IMR-90 (cell line): ENCODE data around the gene ENOX1. TPM values are rescaled to one million over a fixed set of nuclear protein-coding genes. Genes with fewer than 3 reads are reported as not detected.

Source experiments
- ATAC-seq: fragments of 200-7000 bp; cut with Tn5 transposase; 2 replicates; pipeline ENCODE4 v1.9.1; 2020; ENCODE audit warnings: low read depth, mild to moderate bottlenecking, moderate library complexity
- BruUV-seq: library from RNA; stranded (reverse); fragments of 400-500 nt; replicated peaks from 2 replicates; lab custom pipeline; 2021; lab: Mats Ljungman, UMichigan
- CTCF ChIA-PET: fragments of 300-600 bp; formaldehyde crosslinking; extraction: SDS; loops from one replicate; lab custom pipeline; 2021; ENCODE audit warnings: antibody characterized with exemption; lab: Yijun Ruan, JAX
- POLR2A ChIA-PET: fragments of 300-600 bp; sonication (Branson Sonifier 250); formaldehyde crosslinking; loops from one replicate; lab custom pipeline; 2022; ENCODE audit warnings: antibody characterized with exemption; ENCODE audit not compliant: unreplicated experiment; lab: Charles Lee
- DNase-seq: peaks from one replicate; pipeline ENCODE4 v3.0.0; 2013
- H2AFZ ChIP-seq: replicated peaks from 2 replicates; pipeline ENCODE3; 2013; ENCODE audit warnings: low read length, mild to moderate bottlenecking; ENCODE audit not compliant: poor library complexity
- H2AK5ac ChIP-seq: 2 replicates; pipeline ENCODE4 v1.6.1; 2013; ENCODE audit warnings: low read depth, low read length, inconsistent platforms
- H2AK9ac ChIP-seq: replicated peaks from 2 replicates; pipeline ENCODE3; 2013; ENCODE audit warnings: mild to moderate bottlenecking, low read depth, low read length, moderate library complexity; ENCODE audit not compliant: poor library complexity
- H2BK120ac ChIP-seq: 2 replicates; pipeline ENCODE4 v1.6.1; 2013; ENCODE audit warnings: low read depth, low read length, inconsistent platforms
- H2BK15ac ChIP-seq: 3 replicates; pipeline ENCODE4 v1.6.1; 2013; ENCODE audit warnings: low read depth, low read length, inconsistent platforms
- H2BK20ac ChIP-seq: 2 replicates; pipeline ENCODE4 v1.6.1; 2013; ENCODE audit warnings: low read depth, mild to moderate bottlenecking, inconsistent platforms, low read length, moderate library complexity
- H2BK5ac ChIP-seq: 2 replicates; pipeline ENCODE4 v1.6.1; 2013; ENCODE audit warnings: mild to moderate bottlenecking, low read depth, low read length, inconsistent platforms; ENCODE audit not compliant: poor library complexity, severe bottlenecking
- H3K14ac ChIP-seq: replicated peaks from 2 replicates; pipeline ENCODE4 v1.6.1; 2013; ENCODE audit warnings: low read depth, low read length, inconsistent platforms
- H3K18ac ChIP-seq: 2 replicates; pipeline ENCODE4 v1.6.1; 2013; ENCODE audit warnings: low read depth, low read length, control low read depth
- H3K23ac ChIP-seq: 2 replicates; pipeline ENCODE4 v1.6.1; 2013; ENCODE audit warnings: low read depth, low read length, inconsistent platforms
- H3K27ac ChIP-seq: 2 replicates; pipeline ENCODE4 v1.5.1; 2013; ENCODE audit warnings: mild to moderate bottlenecking, control low read depth, low read length; ENCODE audit not compliant: insufficient read depth
- H3K27me3 ChIP-seq: 2 replicates; pipeline ENCODE4 v1.6.1; 2013; ENCODE audit warnings: low read length; ENCODE audit not compliant: control insufficient read depth, insufficient read depth
- H3K36me3 ChIP-seq: 2 replicates; pipeline ENCODE4 v1.6.1; 2013; ENCODE audit warnings: low read length, mixed read lengths; ENCODE audit not compliant: control insufficient read depth, insufficient read depth
- H3K4ac ChIP-seq: 2 replicates; pipeline ENCODE4 v1.6.1; 2013; ENCODE audit warnings: low read depth, low read length, inconsistent platforms
- H3K4me1 ChIP-seq: 2 replicates; pipeline ENCODE4 v1.6.1; 2013; ENCODE audit warnings: low read length, mixed read lengths; ENCODE audit not compliant: control insufficient read depth, insufficient read depth
- H3K4me2 ChIP-seq: 2 replicates; pipeline ENCODE4 v1.6.1; 2013; ENCODE audit warnings: low read depth, mild to moderate bottlenecking, control low read depth, low read length, moderate library complexity
- H3K4me3 ChIP-seq: 2 replicates; pipeline ENCODE4 v1.5.1; 2013; ENCODE audit warnings: low read depth, mild to moderate bottlenecking, control low read depth, low read length, moderate library complexity; ENCODE audit not compliant: insufficient read depth
- H3K56ac ChIP-seq: 2 replicates; pipeline ENCODE4 v1.6.1; 2013; ENCODE audit warnings: low read length, inconsistent platforms; ENCODE audit not compliant: insufficient read depth; ENCODE audit errors: extremely low read depth
- H3K79me1 ChIP-seq, 2 experiments: 2 replicates each; pipeline ENCODE4 v1.6.1; 2013; ENCODE audit warnings: low read length in 2 of 2, inconsistent platforms in 1 of 2, low read depth in 1 of 2
- H3K9ac ChIP-seq: 2 replicates; pipeline ENCODE4 v1.6.1; 2013; ENCODE audit warnings: low read depth, low read length, control low read depth
- H3K9me1 ChIP-seq: 2 replicates; pipeline ENCODE4 v1.6.1; 2013; ENCODE audit warnings: low read length, inconsistent platforms; ENCODE audit not compliant: insufficient read depth
- H3K9me3 ChIP-seq: 2 replicates; pipeline ENCODE4 v1.6.1; 2013; ENCODE audit warnings: low read length; ENCODE audit not compliant: control insufficient read depth, insufficient read depth
- H4K20me1 ChIP-seq: 2 replicates; pipeline ENCODE4 v1.6.1; 2013; ENCODE audit warnings: low read length, inconsistent platforms; ENCODE audit not compliant: insufficient read depth
- H4K5ac ChIP-seq: 2 replicates; pipeline ENCODE4 v1.6.1; 2013; ENCODE audit warnings: mild to moderate bottlenecking, low read depth, low read length, control low read depth
- H4K8ac ChIP-seq, 2 experiments: 2 replicates each; pipeline ENCODE4 v1.6.1; 2013; ENCODE audit warnings: low read depth in 2 of 2, low read length in 2 of 2, control low read depth in 1 of 2, inconsistent platforms in 1 of 2
- H4K91ac ChIP-seq: 2 replicates; pipeline ENCODE4 v1.6.1; 2013; ENCODE audit warnings: low read depth, low read length, inconsistent platforms; ENCODE audit not compliant: insufficient read depth
- CHD1 ChIP-seq: IDR thresholded peaks from 2 replicates; pipeline ENCODE4 v1.6.1; 2012; ENCODE audit warnings: low read depth, low read length, improper control_type of control experiment
- CTCF ChIP-seq: conservative IDR thresholded peaks from 2 replicates; pipeline ENCODE4 v1.5.1; 2012; ENCODE audit warnings: mild to moderate bottlenecking, low read depth, low read length, improper control_type of control experiment
- MAFK ChIP-seq: IDR thresholded peaks from 2 replicates; pipeline ENCODE4 v1.6.1; 2012; ENCODE audit warnings: low read depth, low read length, improper control_type of control experiment
- RFX5 ChIP-seq: IDR thresholded peaks from 2 replicates; pipeline ENCODE4 v1.8.0; 2012; ENCODE audit warnings: low read depth, mild to moderate bottlenecking, low read length, moderate library complexity
- USF2 ChIP-seq: fragments of 150-350 bp; IDR thresholded peaks from 2 replicates; pipeline ENCODE4 v1.6.1; 2017; ENCODE audit warnings: mild to moderate bottlenecking, antibody characterized with exemption, low read length, low read depth
- WGBS, 2 experiments: methylation state at CpG; one replicate each; pipeline versions ENCODE4 v1.1.5 to v1.1.7; 2013; ENCODE audit warnings: missing lambda C conversion rate in 2 of 2; ENCODE audit not compliant: insufficient read length in 1 of 2; ENCODE audit errors: extremely low coverage in 2 of 2; 5-methylcytosine and 5-hydroxymethylcytosine counted together
- dilution Hi-C: fragments of 300-500 bp; cut with HindIII; formaldehyde crosslinking; loops from one replicate; pipeline ENCODE4 v1.14.3; 2018; ENCODE audit warnings: low sequenced_read_pairs; ENCODE audit not compliant: unreplicated experiment
- in situ Hi-C: fragments of 300-500 bp; cut with MboI; formaldehyde crosslinking; loops from 3 replicates; pipeline ENCODE4 v1.14.3; 2019; ENCODE audit warnings: low sequenced_read_pairs, inconsistent platforms, mixed read lengths
- intact Hi-C: fragments of 100-400 bp; cut with micrococcal nuclease; formaldehyde crosslinking; loops from 2 replicates; pipeline ENCODE4 v1.10.0; 2022
- polyA plus RNA-seq, 3 experiments: library from polyadenylated mRNA; depleted of rRNA; stranded (reverse); fragments of >200 nt; gene quantifications; 2 replicates each; pipeline ENCODE4 v1.2.3, GENCODE V29; 2012; ENCODE audit warnings: low replicate concordance in 1 of 3
- total RNA-seq: library from RNA; depleted of rRNA; stranded (reverse); fragments of >200 nt; gene quantifications from 2 replicates; pipeline ENCODE4 v1.2.3, GENCODE V29; 2012

The ENOX1 gene
- total and polyA plus RNA-seq, 2 of the 4 experiments (the other 2 are of a cell fraction), result 0.99 to 1.3 TPM

- Histone ChIP-seq H3K79me1 (no peaks in the 10 kb centered on the region), H3K36me3 (no peaks in the 10 kb centered on the region), H3K27ac (no peak overlapping the region), H3K18ac (no peak overlapping the region), H3K4me2 (no peak overlapping the region), H4K91ac (no peak overlapping the region), H3K23ac (no peak overlapping the region), H3K4me1 (0 out of 2 replicates have a peak, but pooled peaks cover 2% of the 10 kb centered on the region), H3K9me3 (no peaks in the 10 kb centered on the region), H2AK5ac (no peak overlapping the region), H3K9me1 (no peaks in the 10 kb centered on the region), H2BK20ac (no peak overlapping the region), H4K8ac (no peak overlapping the region), H3K4ac (no peak overlapping the region), H2AK9ac (no peak overlapping the region), H3K56ac (no peak overlapping the region), H2BK15ac (no peak overlapping the region), H3K9ac (no peak overlapping the region), H2BK120ac (no peak overlapping the region), H3K27me3 (peaks cover 1% of the 10 kb centered on the region; the same call in 1 of the 2 replicates), H2BK5ac (no peak overlapping the region), H4K20me1 (no peaks in the 10 kb centered on the region), H4K5ac (no peak overlapping the region), H2AFZ (no peak overlapping the region), H3K14ac (no peak overlapping the region), H3K4me3 (no peak overlapping the region)
- WGBS, 2 experiments, result no CpG with 5 or more reads among the region's 1 CpG
- intact Hi-C loops, result no loop called here
- no peak for DNase-seq
- dilution Hi-C loops, result no loop called here
- no peak for ATAC-seq
- ChIA-PET POLR2A (no interaction called here), CTCF (no interaction called here)
- no TSS peak for BruUV-seq
- in situ Hi-C loops, result no loop called here
- TF ChIP-seq MAFK (no peak), RFX5 (no peak), USF2 (no peak), CHD1 (no peak), CTCF (no peak)
Observed at GRCh38 chr13:43653395-43653794, 133.4 kb downstream of the ENOX1 start.
